ENCODE measurements around the gene WWC2.

- no peak for TF ChIP-seq CTCF (IDR thresholded peaks at IDR 0.05 in 4 of 5, conservative IDR thresholded peaks at IDR 0.05 in 1 of 5)
- no peak for TF ChIP-seq POLR2A (IDR thresholded peaks at IDR 0.05)
Measured at GRCh38 chr4:183140911-183141320, 41.9 kb downstream of the WWC2 start.

All from gastrocnemius medialis (tissue), 4 donors.